ENCODE data around the gene RAB27B.

DNA sequence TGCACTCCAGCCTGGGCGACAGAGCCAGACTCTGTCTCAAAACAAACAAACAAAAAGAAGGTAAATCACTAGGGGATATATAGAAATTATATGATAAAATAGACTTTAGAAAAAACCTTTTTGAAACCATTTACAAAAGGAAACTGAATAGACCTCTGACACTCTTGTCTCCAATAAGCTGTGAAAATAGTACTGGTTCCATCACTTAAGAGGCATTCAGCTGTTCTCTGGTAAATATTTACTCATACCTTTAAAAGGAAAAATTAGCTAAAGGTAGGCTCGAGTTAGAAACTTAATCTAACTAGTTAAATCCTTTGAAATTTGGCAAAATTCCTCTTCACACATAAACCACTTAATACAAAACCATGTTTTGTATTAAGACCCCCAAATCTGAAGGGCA is 21.4 kb downstream of the RAB27B start:
- TF ChIP-seq, protein P1, sequence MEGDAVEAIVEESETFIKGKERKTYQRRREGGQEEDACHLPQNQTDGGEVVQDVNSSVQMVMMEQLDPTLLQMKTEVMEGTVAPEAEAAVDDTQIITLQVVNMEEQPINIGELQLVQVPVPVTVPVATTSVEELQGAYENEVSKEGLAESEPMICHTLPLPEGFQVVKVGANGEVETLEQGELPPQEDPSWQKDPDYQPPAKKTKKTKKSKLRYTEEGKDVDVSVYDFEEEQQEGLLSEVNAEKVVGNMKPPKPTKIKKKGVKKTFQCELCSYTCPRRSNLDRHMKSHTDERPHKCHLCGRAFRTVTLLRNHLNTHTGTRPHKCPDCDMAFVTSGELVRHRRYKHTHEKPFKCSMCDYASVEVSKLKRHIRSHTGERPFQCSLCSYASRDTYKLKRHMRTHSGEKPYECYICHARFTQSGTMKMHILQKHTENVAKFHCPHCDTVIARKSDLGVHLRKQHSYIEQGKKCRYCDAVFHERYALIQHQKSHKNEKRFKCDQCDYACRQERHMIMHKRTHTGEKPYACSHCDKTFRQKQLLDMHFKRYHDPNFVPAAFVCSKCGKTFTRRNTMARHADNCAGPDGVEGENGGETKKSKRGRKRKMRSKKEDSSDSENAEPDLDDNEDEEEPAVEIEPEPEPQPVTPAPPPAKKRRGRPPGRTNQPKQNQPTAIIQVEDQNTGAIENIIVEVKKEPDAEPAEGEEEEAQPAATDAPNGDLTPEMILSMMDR (IDR thresholded peaks at IDR 0.05; ENCODE audit: insufficient read depth, low read length) = no peak
- TF ChIP-seq, protein P2, sequence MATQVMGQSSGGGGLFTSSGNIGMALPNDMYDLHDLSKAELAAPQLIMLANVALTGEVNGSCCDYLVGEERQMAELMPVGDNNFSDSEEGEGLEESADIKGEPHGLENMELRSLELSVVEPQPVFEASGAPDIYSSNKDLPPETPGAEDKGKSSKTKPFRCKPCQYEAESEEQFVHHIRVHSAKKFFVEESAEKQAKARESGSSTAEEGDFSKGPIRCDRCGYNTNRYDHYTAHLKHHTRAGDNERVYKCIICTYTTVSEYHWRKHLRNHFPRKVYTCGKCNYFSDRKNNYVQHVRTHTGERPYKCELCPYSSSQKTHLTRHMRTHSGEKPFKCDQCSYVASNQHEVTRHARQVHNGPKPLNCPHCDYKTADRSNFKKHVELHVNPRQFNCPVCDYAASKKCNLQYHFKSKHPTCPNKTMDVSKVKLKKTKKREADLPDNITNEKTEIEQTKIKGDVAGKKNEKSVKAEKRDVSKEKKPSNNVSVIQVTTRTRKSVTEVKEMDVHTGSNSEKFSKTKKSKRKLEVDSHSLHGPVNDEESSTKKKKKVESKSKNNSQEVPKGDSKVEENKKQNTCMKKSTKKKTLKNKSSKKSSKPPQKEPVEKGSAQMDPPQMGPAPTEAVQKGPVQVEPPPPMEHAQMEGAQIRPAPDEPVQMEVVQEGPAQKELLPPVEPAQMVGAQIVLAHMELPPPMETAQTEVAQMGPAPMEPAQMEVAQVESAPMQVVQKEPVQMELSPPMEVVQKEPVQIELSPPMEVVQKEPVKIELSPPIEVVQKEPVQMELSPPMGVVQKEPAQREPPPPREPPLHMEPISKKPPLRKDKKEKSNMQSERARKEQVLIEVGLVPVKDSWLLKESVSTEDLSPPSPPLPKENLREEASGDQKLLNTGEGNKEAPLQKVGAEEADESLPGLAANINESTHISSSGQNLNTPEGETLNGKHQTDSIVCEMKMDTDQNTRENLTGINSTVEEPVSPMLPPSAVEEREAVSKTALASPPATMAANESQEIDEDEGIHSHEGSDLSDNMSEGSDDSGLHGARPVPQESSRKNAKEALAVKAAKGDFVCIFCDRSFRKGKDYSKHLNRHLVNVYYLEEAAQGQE (IDR thresholded peaks at IDR 0.05; ENCODE audit: insufficient replicate concordance, low read depth) = no peak
- no peak for TF ChIP-seq POLR2AphosphoS5 (IDR thresholded peaks at IDR 0.05; ENCODE audit: low read depth)
